ENCODE data around the gene NEUROG3. TPM values are rescaled to one million over a fixed set of nuclear protein-coding genes. Genes with fewer than 3 reads are reported as not detected.
"Not testable (repeated sequence)": the region's sequence is repeated elsewhere in the genome, so short reads cannot be mapped to it uniquely, and the experiment has no call there.

NEUROG3 gene
- total RNA-seq, 2 donors from 2014 or later: 0.27 TPM; not detected in 1

DNA sequence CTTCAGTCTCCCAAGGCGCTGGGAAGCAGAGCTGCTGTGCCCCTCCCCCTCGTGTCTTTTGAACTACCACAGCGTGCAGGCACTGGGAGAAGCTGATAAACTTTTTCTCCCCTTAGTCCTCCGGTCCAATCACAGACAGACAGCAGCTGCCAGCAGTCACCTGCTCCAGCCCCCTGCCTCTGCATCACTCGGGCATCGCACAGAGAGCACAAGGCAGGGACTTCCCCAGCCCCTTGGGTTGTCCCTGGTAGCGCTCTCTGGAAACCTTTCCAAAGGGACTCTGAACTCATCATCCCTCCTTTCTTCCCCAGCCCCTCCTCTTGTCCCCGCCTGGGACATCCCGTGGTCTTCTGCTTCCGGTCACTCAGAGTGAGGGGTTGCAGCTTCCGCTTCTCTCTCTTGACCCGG lies 1.4 kb upstream of the NEUROG3 start:
- no peak for DNase-seq
- intact Hi-C loops (cut with DNase I): no loop called here

DNA sequence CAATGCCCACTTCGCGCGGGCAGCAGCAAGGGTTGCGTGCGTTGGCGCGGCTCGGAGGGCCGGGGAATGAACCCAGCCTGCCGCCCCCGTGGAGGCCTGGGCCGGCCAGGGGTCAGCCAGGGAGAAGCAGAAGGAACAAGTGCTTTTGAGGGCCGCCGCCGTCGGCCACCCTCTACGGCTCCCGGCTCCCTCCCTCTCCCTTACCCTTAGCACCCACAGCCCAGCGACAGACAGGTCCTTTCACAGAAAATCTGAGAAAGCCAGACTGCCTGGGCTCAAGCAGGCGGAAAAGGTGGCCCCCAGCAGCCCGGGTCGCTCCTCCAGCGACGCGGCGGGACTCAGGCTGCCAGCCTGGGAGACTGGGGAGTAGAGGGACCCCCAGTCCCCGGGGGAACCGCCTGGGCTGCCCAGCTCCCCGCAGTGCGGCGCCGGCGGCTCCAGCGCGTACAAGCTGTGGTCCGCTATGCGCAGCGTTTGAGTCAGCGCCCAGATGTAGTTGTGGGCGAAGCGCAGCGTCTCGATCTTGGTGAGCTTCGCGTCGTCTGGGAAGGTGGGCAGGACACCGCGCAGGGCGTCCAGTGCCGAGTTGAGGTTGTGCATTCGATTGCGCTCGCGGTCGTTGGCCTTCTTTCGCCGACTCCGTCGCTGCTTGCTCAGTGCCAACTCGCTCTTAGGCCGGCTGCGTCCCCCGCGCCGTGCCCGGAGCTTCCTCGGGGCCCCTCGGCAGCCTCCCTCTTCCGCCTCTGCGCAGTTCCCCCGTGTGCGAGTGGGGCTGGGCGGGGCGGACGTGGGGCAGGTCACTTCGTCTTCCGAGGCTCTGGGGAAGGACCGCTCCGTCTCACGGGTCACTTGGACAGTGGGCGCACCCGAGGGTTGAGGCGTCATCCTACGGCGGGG lies 815 bp downstream of the NEUROG3 start:
- intact Hi-C loops (cut with DNase I): no loop called here
- DNase-seq: no peak
- ATAC-seq: peak in 1 of 2 donors; percentile 34

More for the DNA sequence above, 1.4 kb upstream of the NEUROG3 start:
- ATAC-seq: no peak

DNA sequence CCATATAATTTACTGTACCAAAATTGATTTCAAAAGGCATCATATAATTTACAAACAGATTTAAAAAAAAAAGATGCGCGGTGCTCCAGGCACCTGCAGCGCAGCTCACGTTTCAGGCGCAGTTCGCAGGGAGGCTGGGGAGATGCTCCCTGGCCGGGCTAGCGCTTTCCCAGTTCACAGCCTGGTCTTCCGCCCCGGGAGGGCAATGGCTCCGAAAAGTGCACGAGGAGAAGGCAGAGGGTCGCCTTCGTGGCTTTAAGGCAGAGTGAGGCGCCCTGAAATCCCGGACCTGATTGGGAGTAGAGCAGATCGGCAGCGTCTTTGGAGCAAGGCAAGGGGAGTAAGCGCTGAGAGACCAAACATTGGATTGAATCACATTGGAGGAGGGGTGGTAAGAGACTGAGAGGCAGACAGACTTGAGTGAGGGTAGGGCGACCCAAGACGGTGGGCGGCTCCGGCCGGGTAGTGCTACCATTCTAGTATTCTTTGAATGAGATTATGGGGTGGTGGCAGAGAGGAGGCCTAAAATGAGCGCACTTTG lies 1.5 kb downstream of the NEUROG3 start:
- ATAC-seq: no peak
- DNase-seq: no peak
- intact Hi-C loops (cut with DNase I): no loop called here

DNA sequence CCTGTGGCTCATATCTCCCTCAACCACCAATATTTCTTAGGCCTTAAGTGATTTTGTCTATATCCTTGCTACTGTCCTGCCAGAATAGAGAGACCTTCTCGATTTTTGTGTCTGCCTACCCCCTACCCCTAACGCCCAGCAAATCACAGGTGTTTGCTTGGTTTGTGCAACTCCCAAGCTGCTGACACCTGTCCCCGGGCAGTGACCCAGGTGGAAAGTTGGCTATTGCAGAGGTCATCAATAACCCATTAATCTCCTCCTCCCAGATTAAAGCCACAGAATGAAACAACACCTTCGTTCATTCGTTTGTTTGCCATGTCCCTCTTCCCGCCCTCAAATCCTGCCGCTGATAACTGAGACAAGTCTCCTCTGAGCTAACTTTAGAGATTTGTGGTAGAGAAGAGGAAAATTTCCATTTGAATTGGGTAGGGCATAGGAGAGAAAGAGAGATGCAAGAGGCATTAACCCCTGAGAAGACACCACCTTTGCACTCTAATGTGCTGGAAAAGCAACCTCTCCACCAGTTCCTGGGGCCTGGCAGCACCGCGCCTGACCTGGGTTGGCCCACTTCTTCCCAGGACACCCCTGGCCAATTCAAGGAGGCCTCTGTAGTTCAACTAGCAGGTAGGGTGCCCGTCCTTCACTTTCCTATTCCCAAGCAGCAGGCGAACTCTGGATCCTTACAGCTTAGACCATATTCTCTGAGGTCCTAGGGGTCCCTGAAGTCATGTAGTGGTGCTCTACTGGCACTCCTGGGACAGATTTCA lies 3.0 kb downstream of the NEUROG3 start:
- ATAC-seq (no peak), DNase-seq (no peak)
- intact Hi-C loops (cut with DNase I): no loop called here

DNA sequence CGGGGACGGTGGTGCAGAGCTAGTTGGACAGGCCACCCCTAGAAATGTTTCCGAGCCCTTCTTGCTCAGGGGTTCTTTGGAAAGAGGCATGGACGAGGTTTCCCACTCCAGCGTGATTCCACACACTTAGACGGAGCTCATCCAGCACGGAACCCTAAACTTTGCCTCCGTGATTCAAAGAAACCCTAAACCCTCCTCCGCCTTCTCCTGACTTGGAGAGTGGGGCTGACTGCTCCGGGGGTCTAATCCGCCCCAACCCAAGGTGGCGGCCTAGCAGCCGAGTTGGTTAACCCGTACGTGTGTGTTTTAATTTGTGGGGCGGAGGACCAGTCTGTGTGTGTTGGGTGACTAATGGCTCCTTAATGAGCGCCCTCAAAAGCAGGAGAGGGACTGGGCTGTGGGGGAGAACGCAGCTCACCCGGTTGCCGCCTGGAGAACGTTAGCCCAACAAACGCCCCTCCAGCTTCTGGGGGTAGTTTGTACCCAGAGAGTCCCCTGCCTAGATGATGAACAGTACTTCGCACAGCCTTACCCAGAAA lies 3.8 kb downstream of the NEUROG3 start:
- DNase-seq (no peak), ATAC-seq (no peak)
- intact Hi-C loops (cut with DNase I): no loop called here

DNA sequence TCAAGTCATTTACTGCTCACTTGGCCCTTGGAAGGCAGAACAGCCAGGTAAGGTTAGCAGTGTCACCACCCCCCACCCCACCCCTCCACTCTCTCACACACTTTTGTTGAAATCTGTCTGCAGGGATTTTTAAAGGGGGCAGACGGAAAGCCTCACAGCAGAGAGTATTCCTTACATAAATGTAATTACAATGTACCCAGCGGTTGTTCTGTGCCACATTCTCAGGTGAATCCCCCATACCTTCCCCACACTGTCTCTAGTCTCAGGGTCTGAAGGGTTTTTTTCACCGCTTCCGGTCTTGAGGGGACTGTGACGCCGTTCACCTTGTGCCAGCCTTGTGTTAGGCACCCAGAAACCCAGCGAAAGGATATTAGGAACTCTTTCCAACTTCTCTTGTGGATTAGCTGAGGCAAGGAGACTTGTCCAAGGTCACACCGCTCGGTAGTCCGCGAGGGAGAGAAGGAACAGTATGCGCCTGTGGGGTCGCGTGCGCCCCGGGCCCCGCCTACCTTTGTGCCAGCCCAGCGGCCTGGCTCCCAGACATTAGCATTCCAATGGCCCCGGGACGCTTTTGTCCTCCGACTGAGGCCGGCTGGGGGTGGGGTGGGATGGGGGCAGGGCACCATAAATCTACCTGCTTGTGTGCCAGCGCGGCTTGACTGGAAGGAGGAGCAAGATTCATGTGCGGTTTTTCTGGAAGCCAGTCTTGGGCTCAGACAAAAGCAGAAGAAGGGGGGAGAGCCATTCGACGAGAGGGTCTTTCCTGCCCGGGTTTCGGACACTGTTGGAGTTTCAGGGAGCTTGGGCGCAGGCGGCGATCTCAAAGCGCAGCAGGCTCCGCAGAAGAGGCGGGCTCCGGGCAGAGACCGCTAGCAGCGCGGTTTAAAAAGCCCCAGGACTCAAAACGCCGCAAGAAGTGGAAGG lies 4.5 kb downstream of the NEUROG3 start:
- DNase-seq: no peak
- no peak for ATAC-seq
- intact Hi-C loops (cut with DNase I): no loop called here

DNA sequence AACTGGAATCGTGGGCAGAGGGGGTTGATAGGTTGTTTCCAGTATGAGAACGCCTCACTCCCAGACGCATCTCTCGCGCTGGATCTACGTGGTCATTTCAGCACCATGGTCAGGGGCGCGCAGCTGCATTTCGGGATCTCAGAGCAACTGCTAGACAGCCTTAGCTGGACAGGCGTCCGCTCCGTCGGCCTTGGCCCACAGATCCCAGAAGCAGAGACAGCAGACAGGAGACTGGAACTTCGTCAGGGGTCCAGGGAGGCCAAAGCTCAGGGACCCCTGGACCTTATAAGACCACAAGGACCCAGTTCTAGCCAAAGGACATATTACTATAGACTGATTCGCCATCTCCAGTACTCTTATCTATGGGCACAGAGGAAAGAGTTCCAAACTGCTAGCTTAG lies 5.3 kb downstream of the NEUROG3 start:
- DNase-seq: peak; percentile 63
- peak in 1 of 2 donors; percentile 49 for ATAC-seq
- intact Hi-C loops (cut with DNase I): no loop called here

DNA sequence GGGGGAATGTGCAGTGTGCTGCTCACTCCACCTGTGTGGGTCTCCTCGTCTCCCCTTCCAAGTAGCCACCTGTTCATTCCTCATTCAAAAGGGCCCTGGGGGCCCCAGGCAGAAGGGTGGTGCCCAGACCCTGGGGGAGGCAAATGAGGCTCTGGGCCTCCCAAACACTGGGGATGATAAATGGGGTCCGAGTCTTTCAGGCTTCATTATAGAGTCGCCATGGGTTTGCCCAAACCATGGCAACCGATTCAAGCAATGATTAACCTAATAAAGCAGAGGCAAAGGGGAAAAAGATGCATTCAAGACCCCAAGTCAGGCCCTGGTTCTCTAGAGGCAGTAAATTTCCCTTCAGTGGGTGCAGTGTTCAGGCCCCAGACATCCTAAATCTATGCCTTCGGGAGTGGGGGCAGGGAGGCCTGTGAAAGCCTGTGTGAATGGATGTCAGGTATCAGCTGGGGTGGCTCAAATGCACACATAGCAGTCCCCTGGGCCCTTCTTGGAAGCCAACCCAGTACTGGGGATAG lies 10.4 kb downstream of the NEUROG3 start:
- ATAC-seq (no peak), DNase-seq (no peak)
- intact Hi-C loops (cut with DNase I): no loop called here

DNA sequence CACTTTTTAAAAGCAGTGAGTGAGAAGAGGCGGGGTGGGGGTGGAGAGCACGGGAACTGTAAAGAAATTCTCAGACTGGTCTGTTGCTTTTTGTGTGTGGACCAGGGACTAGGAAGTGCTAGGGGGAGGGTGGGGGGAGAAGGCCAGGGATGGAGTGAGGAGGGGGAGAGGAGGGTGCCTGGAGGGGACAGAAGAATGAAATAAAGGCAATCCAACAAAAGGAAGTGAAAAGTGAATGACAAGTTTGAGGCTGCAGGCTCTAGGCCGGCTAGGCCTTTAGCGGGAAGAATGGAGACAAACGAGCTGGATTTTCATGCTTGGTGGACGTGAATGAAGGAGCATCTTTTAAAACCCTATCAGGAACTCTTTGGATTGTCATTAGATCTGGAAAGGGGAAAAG lies 13.7 kb downstream of the NEUROG3 start:
- intact Hi-C loops (cut with DNase I): no loop called here
- no peak for DNase-seq
- ATAC-seq: no peak

DNA sequence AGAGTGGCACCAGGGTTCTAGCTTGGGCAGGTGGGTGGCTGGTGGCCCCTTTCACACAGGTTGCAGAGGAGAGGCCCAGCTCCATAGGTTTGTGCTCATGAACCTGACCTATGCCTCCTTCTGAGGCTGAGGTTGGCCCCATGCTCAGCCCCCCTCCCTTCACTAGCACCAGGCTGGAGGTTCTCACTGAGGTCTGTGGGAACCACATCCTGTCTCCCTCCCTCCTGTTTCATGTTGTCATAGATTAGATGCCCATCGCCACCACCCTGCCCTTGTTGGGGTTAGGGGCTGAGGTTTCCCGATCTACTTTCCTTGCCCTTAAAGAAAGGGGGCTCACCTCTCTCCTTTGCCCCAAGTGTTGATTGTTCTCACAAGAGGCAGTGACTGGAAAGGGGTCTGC lies 14.7 kb downstream of the NEUROG3 start:
- intact Hi-C loops (cut with DNase I): no loop called here
- DNase-seq (no peak), ATAC-seq (no peak)

DNA sequence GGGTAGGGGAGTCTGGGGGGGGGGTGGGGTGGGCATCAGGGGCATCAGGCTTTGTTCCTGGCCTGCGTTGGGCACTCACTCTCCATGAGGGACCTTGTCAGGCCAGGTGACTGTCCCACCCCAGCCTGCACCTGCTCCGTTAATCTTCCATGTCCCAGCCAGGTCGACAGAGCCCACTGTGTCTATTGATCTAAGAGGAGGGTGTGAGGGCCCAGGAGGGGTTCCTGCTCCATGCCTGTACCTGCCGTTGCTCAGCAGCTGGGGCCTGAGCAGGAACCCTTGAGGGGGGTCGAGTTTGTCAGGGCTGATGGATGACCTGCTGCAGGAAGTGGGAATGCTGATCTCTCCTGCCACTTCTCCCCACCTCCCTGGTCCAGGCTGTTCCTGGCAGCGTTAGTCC lies 18.6 kb downstream of the NEUROG3 start:
- DNase-seq (no peak), ATAC-seq (no peak)
- intact Hi-C loops (cut with DNase I): no loop called here

DNA sequence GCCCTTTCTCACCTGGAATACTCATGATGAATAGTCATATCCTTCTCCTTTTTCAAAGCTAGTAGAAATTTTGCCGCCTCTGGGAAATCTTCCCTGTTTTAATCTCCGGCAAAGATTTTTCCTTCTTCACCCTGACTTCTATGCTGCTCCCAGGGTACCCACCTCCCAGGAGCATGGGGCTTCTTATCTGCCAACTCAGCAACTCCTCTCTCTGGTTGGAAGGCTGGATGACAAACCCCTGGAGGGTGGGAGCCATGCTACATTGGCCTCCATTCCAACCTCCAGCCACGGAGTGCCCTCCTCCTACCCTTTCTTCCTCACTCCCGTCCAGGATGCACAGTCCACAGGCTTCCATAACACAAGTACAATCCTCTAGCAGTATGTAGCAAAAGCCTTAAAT lies 19.9 kb downstream of the NEUROG3 start:
- ATAC-seq: no peak
- no peak for DNase-seq
- intact Hi-C loops (cut with DNase I): no loop called here

DNA sequence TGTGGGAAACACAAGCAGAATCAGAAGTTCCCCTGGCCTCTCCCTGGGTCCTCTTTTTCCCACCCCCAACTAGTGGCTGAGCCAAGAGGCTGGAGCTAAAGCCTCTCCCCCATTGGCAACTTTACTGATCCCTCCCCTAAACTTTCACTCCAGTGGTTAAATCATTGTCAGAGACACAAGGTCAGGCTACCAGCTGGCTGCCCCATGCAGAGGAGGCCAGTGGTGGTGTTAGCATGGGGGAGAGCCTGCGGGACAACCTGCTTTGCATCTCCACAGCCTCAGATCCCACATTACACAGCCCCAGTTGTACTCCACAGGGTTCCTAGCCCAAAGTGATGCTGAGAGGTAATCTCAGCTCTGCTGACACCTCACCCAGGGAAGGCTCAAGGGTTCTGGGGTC lies 21.0 kb downstream of the NEUROG3 start:
- intact Hi-C loops (cut with DNase I): no loop called here
- ATAC-seq (no peak), DNase-seq (no peak)

DNA sequence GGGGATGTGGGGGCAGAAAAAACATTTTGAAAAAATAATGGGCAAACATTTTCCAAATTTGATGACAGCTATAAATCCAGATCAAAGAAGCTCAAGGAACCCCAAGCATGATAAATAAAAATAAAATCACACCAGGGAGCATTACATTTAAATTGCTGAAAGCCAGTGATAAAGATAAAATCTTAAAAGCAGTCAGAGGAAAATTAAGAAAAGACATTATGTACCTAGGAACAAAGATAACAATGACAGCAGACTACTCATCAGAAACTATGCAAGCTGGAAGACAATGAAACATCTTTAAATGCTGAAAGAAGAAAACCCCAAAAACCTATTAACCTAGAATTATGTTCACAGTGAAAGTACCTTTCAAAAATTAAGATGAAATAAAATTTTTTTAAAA lies 23.3 kb downstream of the NEUROG3 start:
- intact Hi-C loops (cut with DNase I): no loop called here
- DNase-seq (no peak), ATAC-seq (no peak)

DNA sequence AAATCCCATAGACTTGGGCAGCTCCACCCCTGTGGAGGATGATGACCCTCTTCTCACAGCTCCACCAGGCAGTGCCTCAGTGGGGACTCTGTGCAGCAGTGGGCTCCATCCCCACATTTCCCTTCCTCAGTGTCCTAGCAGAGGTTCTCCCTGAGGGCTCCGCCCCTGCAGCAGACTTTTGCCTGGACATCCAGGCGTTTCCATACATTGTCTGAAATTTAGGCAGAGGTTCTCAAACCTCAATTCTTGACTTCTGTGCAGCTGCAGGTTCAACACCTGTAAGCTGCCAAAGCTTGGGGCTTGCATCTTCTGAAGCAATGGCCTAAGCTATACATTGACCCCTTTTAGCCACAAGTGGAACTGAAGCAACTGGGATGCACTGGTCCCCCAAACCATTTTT lies 31.8 kb downstream of the NEUROG3 start:
- no peak for ATAC-seq
- intact Hi-C loops (cut with DNase I): no loop called here
- DNase-seq: no peak

DNA sequence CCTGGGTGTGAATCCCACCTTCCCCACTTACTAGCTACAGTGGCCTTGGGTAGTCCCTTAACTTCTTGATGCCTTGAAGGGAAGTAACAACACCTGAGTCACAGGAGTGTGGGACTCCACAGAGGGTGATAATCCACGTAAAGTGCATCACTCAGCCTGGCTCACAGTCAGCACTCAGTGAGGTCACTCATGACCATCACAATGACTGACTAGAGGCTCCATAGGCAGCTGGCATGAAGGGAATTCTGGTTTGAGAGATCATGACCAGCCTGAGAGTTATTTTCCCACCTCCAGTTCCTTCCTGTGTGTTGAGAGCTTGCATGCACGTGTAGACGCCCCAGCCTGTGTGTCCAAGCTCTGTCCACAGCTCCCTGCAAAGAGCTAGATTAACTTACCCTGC lies 34.8 kb downstream of the NEUROG3 start:
- no peak for ATAC-seq
- intact Hi-C loops (cut with DNase I): no loop called here
- no peak for DNase-seq

DNA sequence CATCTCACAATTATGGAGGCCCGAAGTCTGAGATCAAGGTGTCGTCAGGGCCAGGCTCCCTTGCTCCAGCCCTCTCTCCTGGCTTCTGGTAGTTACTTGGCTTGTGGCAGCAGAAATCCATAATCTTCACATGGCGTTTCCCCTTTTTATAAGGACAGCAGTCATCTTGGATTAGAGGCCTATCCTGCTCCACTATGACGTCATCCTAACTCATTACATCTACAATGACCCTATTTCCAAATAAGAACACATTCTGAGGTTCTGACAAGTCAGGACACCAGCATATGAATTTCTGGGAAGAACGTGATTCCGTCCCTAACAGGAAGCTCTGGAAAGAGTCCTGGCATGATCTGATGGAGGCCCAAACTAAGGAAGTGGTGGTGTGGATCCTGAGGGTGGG lies 35.8 kb downstream of the NEUROG3 start:
- intact Hi-C loops (cut with DNase I): no loop called here
- DNase-seq (no peak), ATAC-seq (no peak)

DNA sequence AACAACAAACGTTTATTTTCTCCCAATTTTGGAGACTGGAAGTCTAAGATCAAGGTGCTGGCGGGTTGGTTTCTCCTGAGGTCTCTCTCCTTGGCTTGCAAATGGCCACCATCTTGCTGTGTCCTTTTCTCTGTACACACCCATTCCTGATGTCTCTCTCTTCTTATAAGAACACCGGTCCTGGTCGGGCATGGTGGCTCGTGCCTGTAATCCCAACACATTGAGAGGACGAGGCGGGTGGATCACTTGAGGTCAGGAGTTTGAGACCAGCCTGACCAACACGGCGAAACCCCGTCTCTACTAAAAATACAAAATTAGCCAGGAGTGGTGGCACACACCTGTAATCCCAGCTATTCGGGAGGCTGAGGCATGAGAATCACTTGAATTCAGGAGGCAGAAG lies 36.7 kb downstream of the NEUROG3 start:
- DNase-seq; intact Hi-C loops (cut with DNase I); ATAC-seq: not testable (repeated sequence)

DNA sequence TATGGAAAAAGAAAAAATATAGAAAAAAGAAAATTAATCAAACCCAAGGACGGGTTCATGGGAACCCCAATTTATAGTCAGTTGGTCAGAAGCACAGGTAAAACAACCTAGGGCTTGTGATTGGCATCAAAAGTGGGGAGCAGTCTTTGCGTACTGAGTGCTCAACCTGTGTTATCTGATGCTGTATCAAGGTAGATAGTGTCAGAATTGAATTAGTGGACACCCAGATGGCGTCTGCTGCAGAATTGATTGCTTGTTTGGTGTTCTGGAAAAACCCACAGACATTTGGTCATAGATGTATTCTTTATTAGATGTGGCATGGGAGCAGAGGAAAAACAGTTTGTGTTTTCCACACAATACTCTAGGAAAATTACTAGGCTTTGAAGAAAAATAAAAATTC lies 39.6 kb downstream of the NEUROG3 start:
- intact Hi-C loops (cut with DNase I): no loop called here
- ATAC-seq (no peak), DNase-seq (no peak)

Measured in left cardiac atrium (tissue), 4 donors.